PC-3 (cell line): ENCODE data around the gene CSF1. TPM values are rescaled to one million over a fixed set of nuclear protein-coding genes. Genes with fewer than 3 reads are reported as not detected.

Experiments used
- ATAC-seq: fragments of 200-7000 bp; cut with Tn5 transposase; 2 replicates; pipeline ENCODE4 v1.9.1; 2020; ENCODE audit warnings: mild to moderate bottlenecking, moderate library complexity
- BruUV-seq: library from RNA; stranded (reverse); fragments of 400-500 nt; replicated peaks from 2 replicates; lab custom pipeline; 2021; lab: Mats Ljungman, UMichigan
- CTCF ChIA-PET: fragments of 300-600 bp; sonication (Branson Sonifier 250); formaldehyde crosslinking; loops from one replicate; lab custom pipeline; 2022; ENCODE audit warnings: antibody characterized with exemption; lab: Charles Lee
- POLR2A ChIA-PET: fragments of 300-600 bp; sonication (Branson Sonifier 250); formaldehyde crosslinking; loops from one replicate; lab custom pipeline; 2022; ENCODE audit warnings: antibody characterized with exemption; ENCODE audit not compliant: unreplicated experiment; lab: Charles Lee
- DNase-seq: peaks from one replicate; pipeline ENCODE4 v3.0.0-alpha.2; 2015
- H2AFZ ChIP-seq: fragments of 300-600 bp; sonication (generic); 2 replicates; pipeline ENCODE4 v1.6.0; 2016; ENCODE audit warnings: antibody characterized with exemption, low read length
- H3F3A ChIP-seq: fragments of 300-600 bp; sonication (generic); one replicate; pipeline ENCODE4 v1.6.0; 2017; ENCODE audit warnings: antibody characterized with exemption, low read length, control low read depth, mild to moderate bottlenecking; ENCODE audit not compliant: unreplicated experiment
- H3K27ac ChIP-seq: fragments of 300-600 bp; sonication (generic); 2 replicates; pipeline ENCODE4 v1.5.1; 2016; ENCODE audit warnings: mild to moderate bottlenecking, low read length
- H3K27me3 ChIP-seq: fragments of 300-600 bp; sonication (generic); 2 replicates; pipeline ENCODE4 v1.6.1; 2016; ENCODE audit warnings: low read length, mixed read lengths
- H3K36me3 ChIP-seq: fragments of 300-600 bp; sonication (generic); 2 replicates; pipeline ENCODE4 v1.6.1; 2016; ENCODE audit warnings: low read depth, mixed run types, low read length, mixed read lengths
- H3K4me1 ChIP-seq: fragments of 300-600 bp; sonication (generic); 2 replicates; pipeline ENCODE4 v1.5.1; 2016; ENCODE audit warnings: low read length; ENCODE audit not compliant: insufficient read depth
- H3K4me2 ChIP-seq: fragments of 300-600 bp; sonication (generic); 2 replicates; pipeline ENCODE4 v1.6.0; 2016; ENCODE audit warnings: low read length
- H3K4me3 ChIP-seq: fragments of 300-600 bp; sonication (generic); 2 replicates; pipeline ENCODE4 v1.5.1; 2016; ENCODE audit warnings: mild to moderate bottlenecking, low read length, mixed read lengths
- H3K79me2 ChIP-seq: fragments of 300-600 bp; sonication (generic); 2 replicates; pipeline ENCODE4 v1.6.1; 2017; ENCODE audit warnings: low read length, mixed read lengths
- H3K9ac ChIP-seq: fragments of 300-600 bp; sonication (generic); 2 replicates; pipeline ENCODE4 v1.6.0; 2016; ENCODE audit warnings: mild to moderate bottlenecking, low read length
- H3K9me2 ChIP-seq: fragments of 300-600 bp; sonication (generic); replicated peaks from 2 replicates; pipeline ENCODE4 v1.6.1; 2016; ENCODE audit warnings: mixed run types, low read length, mixed read lengths
- H3K9me3 ChIP-seq: fragments of 300-600 bp; sonication (generic); 2 replicates; pipeline ENCODE4 v1.6.1; 2016; ENCODE audit warnings: low read length, mixed read lengths
- H4K20me1 ChIP-seq: fragments of 300-600 bp; sonication (generic); 2 replicates; pipeline ENCODE4 v1.6.1; 2016; ENCODE audit warnings: low read length, mixed read lengths
- EZH2 ChIP-seq: fragments of 300-600 bp; sonication (generic); IDR thresholded peaks from one replicate; pipeline ENCODE4 v1.6.1; 2017; ENCODE audit warnings: antibody characterized with exemption, mild to moderate bottlenecking, low read length; ENCODE audit not compliant: unreplicated experiment
- EZH2phosphoT487 ChIP-seq: fragments of 300-600 bp; sonication (generic); IDR thresholded peaks from 2 replicates; pipeline ENCODE4 v1.6.1; 2018; ENCODE audit warnings: mild to moderate bottlenecking, antibody characterized with exemption, low read length, borderline replicate concordance
- intact Hi-C: fragments of 100-400 bp; cut with micrococcal nuclease; formaldehyde crosslinking; loops from 2 replicates; pipeline ENCODE4 v1.9.0; 2023
- total RNA-seq: library from RNA; depleted of rRNA; stranded (reverse); fragments of >200 nt; gene quantifications from 2 replicates; pipeline ENCODE4 v1.2.3, GENCODE V29; 2014
- TF ChIP-seq, protein P1 (sequence below): fragments of 300-600 bp; sonication (generic); conservative IDR thresholded peaks from 2 replicates; pipeline ENCODE4 v1.5.1; 2017; ENCODE audit warnings: antibody characterized with exemption, low read depth, mild to moderate bottlenecking, low read length

Gene CSF1
- total RNA-seq, 1 experiment from 2014 or later: 2.0 TPM

DNA sequence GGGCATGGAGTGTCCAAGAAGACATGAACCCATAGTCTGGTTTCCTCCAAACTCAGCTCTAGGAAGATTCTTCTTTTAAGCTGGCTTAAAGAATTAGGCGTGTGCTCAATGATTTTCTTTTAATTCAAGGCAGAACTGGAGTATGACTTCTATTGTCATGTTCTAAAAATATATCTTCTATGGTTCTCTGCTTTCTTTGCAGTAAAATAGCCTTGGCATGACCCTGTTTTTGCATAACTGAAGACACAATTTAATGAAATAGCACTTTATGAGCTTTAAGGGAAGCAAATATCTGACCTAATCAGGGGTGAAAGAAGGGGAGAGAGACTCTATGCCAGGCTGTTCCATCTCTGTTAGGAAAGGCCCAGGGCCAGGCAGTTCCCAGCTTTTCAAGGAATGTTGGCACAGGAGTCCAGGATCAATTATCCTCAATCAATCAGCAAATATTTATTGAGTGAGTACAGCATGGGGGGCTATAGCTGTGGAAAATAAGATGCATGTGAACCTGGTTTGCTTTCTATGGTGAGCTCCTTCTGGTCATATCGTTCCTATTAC lies 7.2 kb upstream of the CSF1 start:
- no peak for ATAC-seq
- no peak for DNase-seq
- Histone ChIP-seq H3K9me2 (no peaks in the 10 kb centered on the region), H3K9ac (no peak overlapping the region), H2AFZ (no peak overlapping the region), H3K4me2 (no peak overlapping the region), H3K27ac (no peak overlapping the region), H3K79me2 (no peaks in the 10 kb centered on the region), H3K9me3 (no peaks in the 10 kb centered on the region), H3K4me1 (no peaks in the 10 kb centered on the region), H3K4me3 (no peak overlapping the region), H3K27me3 (no peaks in the 10 kb centered on the region), H3K36me3 (no peaks in the 10 kb centered on the region), H3F3A (no peaks in the 10 kb centered on the region), H4K20me1 (no peaks in the 10 kb centered on the region)
- BruUV-seq: no TSS peak
- TF ChIP-seq EZH2phosphoT487: no peak
- TF ChIP-seq, protein P1, sequence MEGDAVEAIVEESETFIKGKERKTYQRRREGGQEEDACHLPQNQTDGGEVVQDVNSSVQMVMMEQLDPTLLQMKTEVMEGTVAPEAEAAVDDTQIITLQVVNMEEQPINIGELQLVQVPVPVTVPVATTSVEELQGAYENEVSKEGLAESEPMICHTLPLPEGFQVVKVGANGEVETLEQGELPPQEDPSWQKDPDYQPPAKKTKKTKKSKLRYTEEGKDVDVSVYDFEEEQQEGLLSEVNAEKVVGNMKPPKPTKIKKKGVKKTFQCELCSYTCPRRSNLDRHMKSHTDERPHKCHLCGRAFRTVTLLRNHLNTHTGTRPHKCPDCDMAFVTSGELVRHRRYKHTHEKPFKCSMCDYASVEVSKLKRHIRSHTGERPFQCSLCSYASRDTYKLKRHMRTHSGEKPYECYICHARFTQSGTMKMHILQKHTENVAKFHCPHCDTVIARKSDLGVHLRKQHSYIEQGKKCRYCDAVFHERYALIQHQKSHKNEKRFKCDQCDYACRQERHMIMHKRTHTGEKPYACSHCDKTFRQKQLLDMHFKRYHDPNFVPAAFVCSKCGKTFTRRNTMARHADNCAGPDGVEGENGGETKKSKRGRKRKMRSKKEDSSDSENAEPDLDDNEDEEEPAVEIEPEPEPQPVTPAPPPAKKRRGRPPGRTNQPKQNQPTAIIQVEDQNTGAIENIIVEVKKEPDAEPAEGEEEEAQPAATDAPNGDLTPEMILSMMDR: no peak
- no peak for TF ChIP-seq EZH2
- ChIA-PET POLR2A (no interaction called here), CTCF (no interaction called here)
- intact Hi-C loops: no loop called here

DNA sequence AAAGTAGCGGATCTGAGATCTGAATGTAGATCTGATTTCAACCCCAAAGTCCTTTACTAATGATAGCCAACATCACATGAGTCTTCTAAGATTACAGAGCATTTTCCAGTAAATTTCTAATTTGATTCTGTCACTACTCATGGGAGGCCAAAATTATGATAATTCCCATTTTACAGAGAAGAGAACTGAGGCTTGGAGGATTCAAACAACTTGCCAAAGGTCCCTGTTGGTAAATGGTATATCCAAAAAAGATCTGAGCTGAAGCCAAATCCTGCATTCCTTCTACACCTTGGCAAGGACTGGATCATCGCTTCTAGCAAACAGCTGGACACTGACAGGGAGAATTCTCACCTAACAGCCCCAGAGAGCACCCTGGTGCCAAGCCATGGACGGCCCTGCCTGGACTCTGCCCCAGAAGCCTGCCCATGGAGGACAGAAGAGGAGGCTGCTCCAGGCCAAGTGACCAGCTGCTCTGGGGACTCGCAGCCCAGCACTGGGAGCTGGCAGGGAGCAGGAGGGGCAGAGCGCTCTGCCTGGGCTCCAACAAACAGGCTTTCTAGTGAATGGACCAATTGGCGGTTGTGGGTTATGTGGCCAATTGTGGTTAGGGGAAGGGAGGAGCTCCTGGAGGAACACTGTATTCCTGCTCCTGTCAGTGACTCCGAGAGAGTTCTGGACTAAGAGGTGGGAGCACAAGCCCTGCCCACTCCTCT lies 6.4 kb upstream of the CSF1 start:
- Histone ChIP-seq H3K4me2 (no peak overlapping the region), H3K4me1 (no peaks in the 10 kb centered on the region), H3K27ac (no peak overlapping the region), H3K9me3 (no peaks in the 10 kb centered on the region), H3F3A (no peaks in the 10 kb centered on the region), H3K36me3 (no peaks in the 10 kb centered on the region), H2AFZ (no peak overlapping the region), H3K9me2 (no peaks in the 10 kb centered on the region), H3K4me3 (no peak overlapping the region), H4K20me1 (no peaks in the 10 kb centered on the region), H3K79me2 (no peaks in the 10 kb centered on the region), H3K27me3 (no peaks in the 10 kb centered on the region), H3K9ac (no peak overlapping the region)
- BruUV-seq: no TSS peak
- TF ChIP-seq, protein P1: no peak
- TF ChIP-seq EZH2phosphoT487: no peak
- no peak for TF ChIP-seq EZH2
- DNase-seq (no peak), ATAC-seq (no peak)
- POLR2A ChIA-PET: no interaction called here
- intact Hi-C loops: no loop called here
- CTCF ChIA-PET: no interaction called here

DNA sequence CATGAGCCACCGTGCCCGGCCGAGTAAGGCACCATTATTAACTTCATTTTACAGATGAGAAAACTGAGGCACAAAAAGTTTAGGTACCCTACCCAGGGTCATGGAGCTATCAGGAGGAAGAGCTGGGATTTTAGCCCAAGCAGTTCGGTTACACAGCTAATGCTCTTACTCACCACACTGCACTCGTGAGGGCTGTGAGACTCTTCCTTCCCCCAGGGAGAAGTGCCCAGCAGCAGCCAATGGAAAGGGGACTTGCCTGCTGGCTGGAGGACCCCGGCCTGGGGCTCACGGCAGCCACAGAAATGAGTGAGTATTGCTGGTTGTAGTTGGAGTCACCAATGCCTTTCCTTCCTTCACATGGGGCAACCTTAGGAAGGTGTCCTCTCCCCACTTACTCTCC lies 5.2 kb upstream of the CSF1 start:
- intact Hi-C loops: no loop called here
- 0 out of 2 replicates have a peak, but pooled peaks cover 5% of the 10 kb centered on the region for H3K4me1 ChIP-seq
- no peaks in the 10 kb centered on the region for H3K36me3 ChIP-seq
- DNase-seq: no peak
- H3K9ac ChIP-seq: no peak overlapping the region
- no peaks in the 10 kb centered on the region for H3K9me3 ChIP-seq
- ChIA-PET CTCF (no interaction called here), POLR2A (no interaction called here)
- no peaks in the 10 kb centered on the region for H3F3A ChIP-seq
- H2AFZ ChIP-seq: no peak overlapping the region
- no peak for ATAC-seq
- no peaks in the 10 kb centered on the region for H3K27me3 ChIP-seq
- no TSS peak for BruUV-seq
- H3K9me2 ChIP-seq: no peaks in the 10 kb centered on the region
- H3K27ac ChIP-seq: no peak overlapping the region
- H3K4me3 ChIP-seq: no peak overlapping the region
- no peaks in the 10 kb centered on the region for H3K79me2 ChIP-seq
- TF ChIP-seq EZH2 (no peak), EZH2phosphoT487 (no peak)
- TF ChIP-seq, protein P1: no peak
- H3K4me2 ChIP-seq: no peak overlapping the region
- no peaks in the 10 kb centered on the region for H4K20me1 ChIP-seq
